Measurements from ENCODE around the gene LILRA1.
"Not testable (repeated sequence)": the region's sequence is repeated elsewhere in the genome, so short reads cannot be mapped to it uniquely, and the experiment has no call there.

LILRA1 gene

DNA sequence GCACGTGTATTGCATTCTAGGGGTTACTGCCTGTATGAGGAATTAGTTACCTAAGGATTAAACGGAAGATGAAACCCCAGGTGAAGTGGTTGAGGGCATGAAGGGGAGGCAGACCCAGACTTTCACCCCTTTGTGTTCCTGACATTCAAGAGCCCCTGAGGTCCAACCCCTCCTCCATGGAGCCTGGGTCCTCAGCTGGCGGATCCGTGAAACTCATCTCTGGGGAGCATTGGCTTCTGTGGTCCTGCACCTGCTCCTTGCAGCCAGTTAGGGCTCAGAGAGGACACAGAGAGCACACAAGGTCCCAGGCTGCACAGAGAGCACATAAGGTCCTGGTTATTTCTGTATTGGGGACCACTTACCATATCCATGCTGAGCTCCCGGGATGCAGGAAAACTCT, 7.0 kb upstream of the LILRA1 start:
- DNase-seq (ENCODE audit: low read depth): no peak
- TF ChIP-seq, protein P1, sequence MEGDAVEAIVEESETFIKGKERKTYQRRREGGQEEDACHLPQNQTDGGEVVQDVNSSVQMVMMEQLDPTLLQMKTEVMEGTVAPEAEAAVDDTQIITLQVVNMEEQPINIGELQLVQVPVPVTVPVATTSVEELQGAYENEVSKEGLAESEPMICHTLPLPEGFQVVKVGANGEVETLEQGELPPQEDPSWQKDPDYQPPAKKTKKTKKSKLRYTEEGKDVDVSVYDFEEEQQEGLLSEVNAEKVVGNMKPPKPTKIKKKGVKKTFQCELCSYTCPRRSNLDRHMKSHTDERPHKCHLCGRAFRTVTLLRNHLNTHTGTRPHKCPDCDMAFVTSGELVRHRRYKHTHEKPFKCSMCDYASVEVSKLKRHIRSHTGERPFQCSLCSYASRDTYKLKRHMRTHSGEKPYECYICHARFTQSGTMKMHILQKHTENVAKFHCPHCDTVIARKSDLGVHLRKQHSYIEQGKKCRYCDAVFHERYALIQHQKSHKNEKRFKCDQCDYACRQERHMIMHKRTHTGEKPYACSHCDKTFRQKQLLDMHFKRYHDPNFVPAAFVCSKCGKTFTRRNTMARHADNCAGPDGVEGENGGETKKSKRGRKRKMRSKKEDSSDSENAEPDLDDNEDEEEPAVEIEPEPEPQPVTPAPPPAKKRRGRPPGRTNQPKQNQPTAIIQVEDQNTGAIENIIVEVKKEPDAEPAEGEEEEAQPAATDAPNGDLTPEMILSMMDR (IDR thresholded peaks at IDR 0.05; ENCODE audit: control insufficient read depth, insufficient read depth, low read depth, low read length, missing control alignments): no peak
- no peak overlapping the region for H3K4me3 ChIP-seq (ENCODE audit: control insufficient read depth, low read depth, low read length)

DNA sequence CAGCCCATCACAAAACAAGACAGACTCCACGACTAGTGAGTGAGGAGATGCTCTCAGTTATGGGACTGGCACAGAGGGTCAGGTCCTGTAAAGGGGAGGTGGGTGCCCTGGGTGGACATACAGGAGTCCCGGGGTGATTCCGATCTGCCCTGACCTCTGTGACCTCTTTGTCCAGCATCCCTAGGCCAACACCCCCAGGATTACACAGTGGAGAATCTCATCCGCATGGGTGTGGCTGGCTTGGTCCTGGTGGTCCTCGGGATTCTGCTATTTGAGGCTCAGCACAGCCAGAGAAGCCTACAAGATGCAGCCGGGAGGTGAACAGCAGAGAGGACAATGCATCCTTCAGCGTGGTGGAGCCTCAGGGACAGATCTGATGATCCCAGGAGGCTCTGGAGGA, 6.4 kb upstream of the LILRA1 start:
- TF ChIP-seq, protein P1 (IDR thresholded peaks at IDR 0.05; ENCODE audit: control insufficient read depth, insufficient read depth, low read depth, low read length, missing control alignments): no peak
- DNase-seq (ENCODE audit: low read depth): no peak
- no peak overlapping the region for H3K4me3 ChIP-seq (ENCODE audit: control insufficient read depth, low read depth, low read length)

DNA sequence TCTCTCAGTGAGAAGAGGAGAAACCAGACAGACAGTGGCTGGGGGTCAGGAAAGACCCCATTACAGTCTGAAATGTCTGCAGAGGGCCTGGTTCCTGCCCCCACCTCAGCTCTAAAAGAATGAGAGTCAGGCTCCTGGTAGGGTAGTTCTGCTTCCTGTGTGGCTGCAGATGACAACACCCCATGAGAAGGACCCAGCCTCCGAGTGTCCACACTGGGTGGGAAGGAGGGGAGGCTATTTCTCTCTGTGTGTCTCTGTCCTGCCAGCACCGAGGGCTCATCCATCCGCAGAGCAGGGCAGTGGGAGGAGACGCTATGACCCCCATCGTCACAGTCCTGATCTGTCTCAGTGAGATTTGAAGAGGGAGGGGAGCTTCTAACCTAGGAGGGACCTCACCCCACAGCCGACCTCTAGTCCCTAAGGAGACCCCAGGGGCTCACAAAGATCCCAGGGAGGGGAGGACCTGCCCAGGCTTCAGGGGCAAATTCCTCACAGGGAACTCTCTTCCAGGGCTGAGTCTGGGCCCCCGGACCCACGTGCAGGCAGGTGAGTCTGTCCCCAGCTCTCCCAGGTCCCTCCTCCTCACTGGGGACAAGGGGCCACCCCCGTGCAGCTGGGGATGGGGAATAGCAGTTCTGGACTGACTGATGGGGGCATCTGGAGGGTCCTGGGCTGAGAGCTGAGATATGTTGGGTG, 647 bp downstream of the LILRA1 start:
- not testable (repeated sequence) for DNase-seq (ENCODE audit: low read depth); H3K4me3 ChIP-seq (ENCODE audit: control insufficient read depth, low read depth, low read length)

DNA sequence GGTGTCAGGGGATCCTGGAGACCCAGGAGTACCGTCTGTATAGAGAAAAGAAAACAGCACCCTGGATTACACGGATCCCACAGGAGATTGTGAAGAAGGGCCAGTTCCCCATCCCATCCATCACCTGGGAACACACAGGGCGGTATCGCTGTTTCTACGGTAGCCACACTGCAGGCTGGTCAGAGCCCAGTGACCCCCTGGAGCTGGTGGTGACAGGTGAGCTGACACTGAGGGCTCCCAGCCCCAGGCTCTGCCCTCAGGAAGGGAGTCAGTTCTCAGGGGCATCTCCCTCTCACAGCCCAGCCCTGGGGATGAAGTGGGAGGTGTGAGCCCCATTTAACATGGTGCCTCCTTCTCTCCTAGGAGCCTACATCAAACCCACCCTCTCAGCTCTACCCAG, 1.3 kb downstream of the LILRA1 start:
- H3K4me3 ChIP-seq (ENCODE audit: control insufficient read depth, low read depth, low read length): no peak overlapping the region
- DNase-seq (ENCODE audit: low read depth): no peak
- TF ChIP-seq, protein P1 (IDR thresholded peaks at IDR 0.05; ENCODE audit: control insufficient read depth, insufficient read depth, low read depth, low read length, missing control alignments): no peak

DNA sequence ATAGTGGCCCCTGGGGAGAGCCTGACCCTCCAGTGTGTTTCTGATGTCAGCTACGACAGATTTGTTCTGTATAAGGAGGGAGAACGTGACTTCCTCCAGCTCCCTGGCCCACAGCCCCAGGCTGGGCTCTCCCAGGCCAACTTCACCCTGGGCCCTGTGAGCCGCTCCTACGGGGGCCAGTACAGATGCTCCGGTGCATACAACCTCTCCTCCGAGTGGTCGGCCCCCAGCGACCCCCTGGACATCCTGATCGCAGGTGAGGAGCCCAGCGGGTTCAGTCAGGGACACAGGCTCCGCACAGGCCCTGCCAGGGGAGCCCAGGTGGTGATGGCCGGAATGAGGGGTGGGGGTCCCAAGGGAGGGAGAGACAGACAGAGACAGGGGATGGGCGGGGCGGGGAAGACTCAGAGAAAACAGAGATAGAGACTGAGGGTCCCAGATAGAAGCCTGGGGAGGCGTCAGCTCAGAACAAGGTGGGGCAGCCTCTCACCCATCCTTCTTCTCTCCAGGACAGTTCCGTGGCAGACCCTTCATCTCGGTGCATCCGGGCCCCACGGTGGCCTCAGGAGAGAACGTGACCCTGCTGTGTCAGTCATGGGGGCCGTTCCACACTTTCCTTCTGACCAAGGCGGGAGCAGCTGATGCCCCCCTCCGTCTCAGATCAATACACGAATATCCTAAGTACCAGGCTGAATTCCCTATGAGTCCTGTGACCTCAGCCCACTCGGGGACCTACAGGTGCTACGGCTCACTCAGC, 2.4 kb downstream of the LILRA1 start:
- not testable (repeated sequence) for DNase-seq (ENCODE audit: low read depth); H3K4me3 ChIP-seq (ENCODE audit: control insufficient read depth, low read depth, low read length)

DNA sequence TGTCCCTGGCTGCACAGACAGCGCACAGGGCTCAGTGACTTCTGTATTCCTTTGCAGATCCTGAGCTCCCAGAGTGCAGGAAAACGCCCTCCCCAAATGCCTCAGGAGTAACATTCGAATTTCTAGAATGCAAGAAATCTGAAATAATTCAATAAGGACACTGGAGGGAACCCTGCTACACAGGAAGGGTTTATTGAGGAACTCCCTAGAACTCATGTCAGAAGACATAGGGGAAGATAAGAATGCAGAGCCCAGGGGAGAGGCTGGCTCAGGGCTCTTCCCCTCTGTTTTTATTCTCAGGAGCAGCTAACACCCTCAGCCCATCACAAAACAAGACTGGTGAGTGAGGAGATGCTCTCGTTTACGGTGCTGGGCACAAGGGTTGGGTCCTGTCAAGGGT, 6.8 kb downstream of the LILRA1 start:
- H3K4me3 ChIP-seq (ENCODE audit: control insufficient read depth, low read depth, low read length): no peak overlapping the region
- TF ChIP-seq, protein P1 (IDR thresholded peaks at IDR 0.05; ENCODE audit: control insufficient read depth, insufficient read depth, low read depth, low read length, missing control alignments): no peak
- no peak for DNase-seq (ENCODE audit: low read depth)

DNA sequence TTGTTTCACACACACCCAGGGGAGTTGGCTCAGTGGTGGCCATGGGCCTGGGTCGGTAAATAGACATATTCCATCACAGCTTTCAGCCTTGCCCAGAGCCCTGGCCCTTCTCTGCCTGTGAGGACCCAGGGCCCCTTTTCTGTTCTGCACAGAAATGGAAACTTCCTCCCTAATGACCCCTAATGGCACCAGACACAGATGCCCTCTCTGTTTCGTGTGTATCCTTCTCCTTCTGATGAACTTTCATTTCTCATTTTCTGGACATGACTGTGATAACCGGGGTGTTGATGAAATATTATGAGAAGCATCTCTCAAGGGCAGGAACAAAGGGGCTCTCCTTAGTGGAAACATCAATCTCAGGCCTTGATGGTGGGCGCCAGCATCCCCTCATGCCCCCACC, 12.8 kb downstream of the LILRA1 start:
- DNase-seq (ENCODE audit: low read depth): no peak
- H3K4me3 ChIP-seq (ENCODE audit: control insufficient read depth, low read depth, low read length): no peak overlapping the region

More for the DNA sequence above, 12.8 kb downstream of the LILRA1 start:
- TF ChIP-seq, protein P1 (IDR thresholded peaks at IDR 0.05; ENCODE audit: control insufficient read depth, insufficient read depth, low read depth, low read length, missing control alignments): no peak

Data from AG09309 (cell line).